ENCODE results near the gene GPR34. TPM values are rescaled to one million over a fixed set of nuclear protein-coding genes. Genes with fewer than 3 reads are reported as not detected.

The GPR34 gene
- total and polyA plus RNA-seq, 4 donors: 1.7 to 9.0 (median 4.3) TPM

DNA sequence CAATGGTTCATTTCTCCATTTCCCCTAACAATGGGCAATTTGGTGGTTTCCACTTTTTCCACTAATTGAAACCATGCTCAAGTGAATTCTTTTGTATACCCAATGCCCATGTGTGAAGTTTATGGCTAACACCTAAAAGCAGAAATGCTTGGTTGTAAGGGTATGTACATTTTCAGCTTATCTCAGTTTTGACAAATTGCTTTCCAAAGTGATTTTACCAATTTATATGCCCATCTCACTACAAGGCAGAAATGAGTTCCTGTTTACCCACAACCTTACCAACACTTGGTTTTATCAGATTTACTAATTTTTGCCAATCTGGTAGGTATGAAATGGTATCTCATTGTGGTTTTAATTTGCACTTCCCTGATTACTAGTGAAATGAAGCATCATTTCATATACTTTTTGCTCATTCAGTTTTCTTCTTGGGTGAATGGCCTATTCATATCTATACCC lies 14.8 kb downstream of the GPR34 start:
- Histone ChIP-seq H3K4me1 (ENCODE audit: control insufficient read depth in 4 of 4, insufficient read depth in 4 of 4, low read length in 3 of 4) (no peaks in the 10 kb centered on the region), H3K36me3 (ENCODE audit: control insufficient read depth in 4 of 4, insufficient read depth in 3 of 4, low read depth in 1 of 4, low read length in 3 of 4) (no peaks in the 10 kb centered on the region), H3K27ac (ENCODE audit: low read depth in 1 of 2, low read length in 2 of 2) (no peak overlapping the region), H3K9ac (ENCODE audit: low read depth in 1 of 2, low read length in 2 of 2) (no peak overlapping the region), H3K27me3 (ENCODE audit: control insufficient read depth in 4 of 4, insufficient read depth in 4 of 4, low read length in 3 of 4) (no peaks in the 10 kb centered on the region), H3K4me3 (ENCODE audit: low read depth in 1 of 3, low read length in 3 of 3) (no peak overlapping the region), H3K9me3 (ENCODE audit: control insufficient read depth in 4 of 4, low read length in 3 of 4) (no peaks in the 10 kb centered on the region)
- no peak for DNase-seq (ENCODE audit: low spot score)
- no peak for TF ChIP-seq EGR1 (IDR thresholded peaks at IDR 0.05; ENCODE audit: low read depth in 2 of 2)
- no peak for TF ChIP-seq FOXA2 (IDR thresholded peaks at IDR 0.05)
- no peak for TF ChIP-seq SP1 (IDR thresholded peaks at IDR 0.05)
- TF ChIP-seq, protein P1, sequence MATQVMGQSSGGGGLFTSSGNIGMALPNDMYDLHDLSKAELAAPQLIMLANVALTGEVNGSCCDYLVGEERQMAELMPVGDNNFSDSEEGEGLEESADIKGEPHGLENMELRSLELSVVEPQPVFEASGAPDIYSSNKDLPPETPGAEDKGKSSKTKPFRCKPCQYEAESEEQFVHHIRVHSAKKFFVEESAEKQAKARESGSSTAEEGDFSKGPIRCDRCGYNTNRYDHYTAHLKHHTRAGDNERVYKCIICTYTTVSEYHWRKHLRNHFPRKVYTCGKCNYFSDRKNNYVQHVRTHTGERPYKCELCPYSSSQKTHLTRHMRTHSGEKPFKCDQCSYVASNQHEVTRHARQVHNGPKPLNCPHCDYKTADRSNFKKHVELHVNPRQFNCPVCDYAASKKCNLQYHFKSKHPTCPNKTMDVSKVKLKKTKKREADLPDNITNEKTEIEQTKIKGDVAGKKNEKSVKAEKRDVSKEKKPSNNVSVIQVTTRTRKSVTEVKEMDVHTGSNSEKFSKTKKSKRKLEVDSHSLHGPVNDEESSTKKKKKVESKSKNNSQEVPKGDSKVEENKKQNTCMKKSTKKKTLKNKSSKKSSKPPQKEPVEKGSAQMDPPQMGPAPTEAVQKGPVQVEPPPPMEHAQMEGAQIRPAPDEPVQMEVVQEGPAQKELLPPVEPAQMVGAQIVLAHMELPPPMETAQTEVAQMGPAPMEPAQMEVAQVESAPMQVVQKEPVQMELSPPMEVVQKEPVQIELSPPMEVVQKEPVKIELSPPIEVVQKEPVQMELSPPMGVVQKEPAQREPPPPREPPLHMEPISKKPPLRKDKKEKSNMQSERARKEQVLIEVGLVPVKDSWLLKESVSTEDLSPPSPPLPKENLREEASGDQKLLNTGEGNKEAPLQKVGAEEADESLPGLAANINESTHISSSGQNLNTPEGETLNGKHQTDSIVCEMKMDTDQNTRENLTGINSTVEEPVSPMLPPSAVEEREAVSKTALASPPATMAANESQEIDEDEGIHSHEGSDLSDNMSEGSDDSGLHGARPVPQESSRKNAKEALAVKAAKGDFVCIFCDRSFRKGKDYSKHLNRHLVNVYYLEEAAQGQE (IDR thresholded peaks at IDR 0.05): no peak
- no peak for TF ChIP-seq GABPA (IDR thresholded peaks at IDR 0.05 in 1 of 2, conservative IDR thresholded peaks at IDR 0.05 in 1 of 2)
- no peak for TF ChIP-seq YY1 (IDR thresholded peaks at IDR 0.05)
- TF ChIP-seq RXRA (IDR thresholded peaks at IDR 0.05): no peak
- TF ChIP-seq, protein P2, sequence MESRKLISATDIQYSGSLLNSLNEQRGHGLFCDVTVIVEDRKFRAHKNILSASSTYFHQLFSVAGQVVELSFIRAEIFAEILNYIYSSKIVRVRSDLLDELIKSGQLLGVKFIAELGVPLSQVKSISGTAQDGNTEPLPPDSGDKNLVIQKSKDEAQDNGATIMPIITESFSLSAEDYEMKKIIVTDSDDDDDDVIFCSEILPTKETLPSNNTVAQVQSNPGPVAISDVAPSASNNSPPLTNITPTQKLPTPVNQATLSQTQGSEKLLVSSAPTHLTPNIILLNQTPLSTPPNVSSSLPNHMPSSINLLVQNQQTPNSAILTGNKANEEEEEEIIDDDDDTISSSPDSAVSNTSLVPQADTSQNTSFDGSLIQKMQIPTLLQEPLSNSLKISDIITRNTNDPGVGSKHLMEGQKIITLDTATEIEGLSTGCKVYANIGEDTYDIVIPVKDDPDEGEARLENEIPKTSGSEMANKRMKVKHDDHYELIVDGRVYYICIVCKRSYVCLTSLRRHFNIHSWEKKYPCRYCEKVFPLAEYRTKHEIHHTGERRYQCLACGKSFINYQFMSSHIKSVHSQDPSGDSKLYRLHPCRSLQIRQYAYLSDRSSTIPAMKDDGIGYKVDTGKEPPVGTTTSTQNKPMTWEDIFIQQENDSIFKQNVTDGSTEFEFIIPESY (IDR thresholded peaks at IDR 0.05): no peak
- TF ChIP-seq RAD21 (IDR thresholded peaks at IDR 0.05): no peak
- TF ChIP-seq HNF4G (IDR thresholded peaks at IDR 0.05): no peak
- TF ChIP-seq FOXA1 (IDR thresholded peaks at IDR 0.05): no peak
- no peak for TF ChIP-seq TAF1 (conservative IDR thresholded peaks at IDR 0.05)
- TF ChIP-seq HNF4A (conservative IDR thresholded peaks at IDR 0.05): no peak
- no peak for TF ChIP-seq JUND (IDR thresholded peaks at IDR 0.05)
- TF ChIP-seq NR2F2 (IDR thresholded peaks at IDR 0.05): no peak
- no peak for TF ChIP-seq ATF3 (IDR thresholded peaks at IDR 0.05)
- TF ChIP-seq, protein P3, sequence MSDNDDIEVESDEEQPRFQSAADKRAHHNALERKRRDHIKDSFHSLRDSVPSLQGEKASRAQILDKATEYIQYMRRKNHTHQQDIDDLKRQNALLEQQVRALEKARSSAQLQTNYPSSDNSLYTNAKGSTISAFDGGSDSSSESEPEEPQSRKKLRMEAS (IDR thresholded peaks at IDR 0.05): no peak

- TF ChIP-seq, protein P3 (IDR thresholded peaks at IDR 0.05): no peak
- no peak for TF ChIP-seq JUND (IDR thresholded peaks at IDR 0.05)
- no peak for TF ChIP-seq FOXA1 (IDR thresholded peaks at IDR 0.05)
- TF ChIP-seq TAF1 (conservative IDR thresholded peaks at IDR 0.05): no peak
- TF ChIP-seq RAD21 (IDR thresholded peaks at IDR 0.05): no peak
- no peak for TF ChIP-seq FOXA2 (IDR thresholded peaks at IDR 0.05)
- no peak for TF ChIP-seq ATF3 (IDR thresholded peaks at IDR 0.05)
- TF ChIP-seq HNF4G (IDR thresholded peaks at IDR 0.05): no peak
- TF ChIP-seq, protein P2 (IDR thresholded peaks at IDR 0.05): no peak
- no peak for TF ChIP-seq YY1 (IDR thresholded peaks at IDR 0.05)
- no peak for TF ChIP-seq HNF4A (conservative IDR thresholded peaks at IDR 0.05)
- TF ChIP-seq, protein P1 (IDR thresholded peaks at IDR 0.05): no peak
- no peak for TF ChIP-seq GABPA (IDR thresholded peaks at IDR 0.05 in 1 of 2, conservative IDR thresholded peaks at IDR 0.05 in 1 of 2)
- TF ChIP-seq EGR1 (IDR thresholded peaks at IDR 0.05; ENCODE audit: low read depth in 2 of 2): no peak
- Histone ChIP-seq H3K9me3 (ENCODE audit: control insufficient read depth in 4 of 4, low read length in 3 of 4) (no peaks in the 10 kb centered on the region), H3K4me1 (ENCODE audit: control insufficient read depth in 4 of 4, insufficient read depth in 4 of 4, low read length in 3 of 4) (no peaks in the 10 kb centered on the region), H3K4me3 (ENCODE audit: low read depth in 1 of 3, low read length in 3 of 3) (no peak overlapping the region), H3K9ac (ENCODE audit: low read depth in 1 of 2, low read length in 2 of 2) (no peak overlapping the region), H3K27ac (ENCODE audit: low read depth in 1 of 2, low read length in 2 of 2) (no peak overlapping the region), H3K36me3 (ENCODE audit: control insufficient read depth in 4 of 4, insufficient read depth in 3 of 4, low read depth in 1 of 4, low read length in 3 of 4) (no peaks in the 10 kb centered on the region), H3K27me3 (ENCODE audit: control insufficient read depth in 4 of 4, insufficient read depth in 4 of 4, low read length in 3 of 4) (no peaks in the 10 kb centered on the region)
- WGBS: 100% methylated on average over 1 of the region's 1 CpG
- DNase-seq (ENCODE audit: low spot score): no peak
Observed at GRCh38 chrX:41705042-41705441, 16.3 kb downstream of the GPR34 start.

Measured in liver (tissue), 9 donors.